Activated T-cell treated with anti-CD3 and anti-CD28 coated beads, Interleukin-2, amount 50 U/mL, for 24 hours (primary cell): ENCODE measurements around the gene S100A12.

ENCODE experiments used
- DNase-seq: peaks from one replicate; pipeline ENCODE4 v3.0.0-alpha.2; 2020
- H3K27ac Mint-ChIP-seq: 2 replicates; pipeline ENCODE4 v1.8.0; 2020; ENCODE audit warnings: mild to moderate bottlenecking, mixed read lengths
- H3K27me3 Mint-ChIP-seq: 2 replicates; pipeline ENCODE4 v1.8.0; 2020; ENCODE audit warnings: mixed read lengths
- H3K36me3 Mint-ChIP-seq: 2 replicates; pipeline ENCODE4 v1.8.0; 2020; ENCODE audit warnings: low read depth, mixed read lengths
- H3K4me1 Mint-ChIP-seq: 2 replicates; pipeline ENCODE4 v1.8.0; 2020; ENCODE audit warnings: low read depth, mixed read lengths
- H3K4me3 Mint-ChIP-seq: 2 replicates; pipeline ENCODE4 v1.8.0; 2020; ENCODE audit warnings: mild to moderate bottlenecking, moderate library complexity, mixed read lengths
- H3K9me3 Mint-ChIP-seq: 2 replicates; pipeline ENCODE4 v1.8.0; 2020; ENCODE audit warnings: mixed read lengths

S100A12 gene

DNA sequence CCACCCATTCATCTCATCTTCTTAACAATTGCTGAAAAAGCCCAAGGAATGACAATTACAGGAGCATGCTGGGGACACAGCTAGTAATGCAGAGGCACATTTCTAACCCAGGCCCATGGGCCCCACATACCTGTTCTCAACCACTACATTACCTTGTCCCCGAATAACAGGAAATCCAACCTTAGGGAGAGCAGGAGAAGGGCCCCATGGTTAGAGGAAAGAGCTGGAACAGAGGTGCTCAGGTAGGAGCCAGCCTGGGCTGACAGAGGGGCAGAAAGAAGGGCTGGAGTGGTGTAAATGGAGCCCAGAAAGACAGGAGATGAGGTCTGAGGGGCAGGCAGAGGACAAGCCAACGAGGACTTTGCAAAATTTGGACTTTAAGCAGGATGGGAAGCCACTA, 26.8 kb upstream of the S100A12 start:
- Mint-ChIP-seq H3K4me1 (peaks cover 8% of the 10 kb centered on the region), H3K27ac (no peak overlapping the region)
- DNase-seq, result no peak

DNA sequence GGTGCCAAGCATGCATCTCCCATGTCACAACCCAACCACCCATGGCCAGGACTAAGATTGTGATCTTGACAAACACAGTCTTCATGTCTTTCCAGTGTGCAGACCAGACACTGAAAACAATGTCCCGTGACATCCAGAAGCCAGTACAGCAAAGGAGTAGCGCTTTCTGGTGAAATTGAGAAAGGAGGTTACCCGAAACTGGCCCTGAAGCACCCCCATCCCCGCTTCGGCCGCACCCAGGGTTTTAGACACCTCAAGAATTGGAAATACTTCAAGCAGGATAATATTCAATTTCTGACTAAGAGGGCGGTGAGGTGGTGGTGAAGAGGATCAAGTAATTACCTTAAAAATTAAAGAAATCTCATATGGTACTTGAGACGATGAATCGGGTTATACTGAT, 26.0 kb upstream of the S100A12 start:
- peaks cover 2% of the 10 kb centered on the region for H3K4me1 Mint-ChIP-seq
- H3K36me3 Mint-ChIP-seq, result no peaks in the 10 kb centered on the region
- peaks cover 3% of the 10 kb centered on the region for H3K9me3 Mint-ChIP-seq
- H3K4me3 Mint-ChIP-seq, result no peak overlapping the region
- DNase-seq, result no peak
- no peak overlapping the region for H3K27ac Mint-ChIP-seq
- peaks cover 11% of the 10 kb centered on the region for H3K27me3 Mint-ChIP-seq

More for the DNA sequence above, 26.8 kb upstream of the S100A12 start:
- Mint-ChIP-seq H3K4me3 (no peak overlapping the region), H3K9me3 (peaks cover 3% of the 10 kb centered on the region), H3K27me3 (peaks cover 13% of the 10 kb centered on the region), H3K36me3 (no peaks in the 10 kb centered on the region)

DNA sequence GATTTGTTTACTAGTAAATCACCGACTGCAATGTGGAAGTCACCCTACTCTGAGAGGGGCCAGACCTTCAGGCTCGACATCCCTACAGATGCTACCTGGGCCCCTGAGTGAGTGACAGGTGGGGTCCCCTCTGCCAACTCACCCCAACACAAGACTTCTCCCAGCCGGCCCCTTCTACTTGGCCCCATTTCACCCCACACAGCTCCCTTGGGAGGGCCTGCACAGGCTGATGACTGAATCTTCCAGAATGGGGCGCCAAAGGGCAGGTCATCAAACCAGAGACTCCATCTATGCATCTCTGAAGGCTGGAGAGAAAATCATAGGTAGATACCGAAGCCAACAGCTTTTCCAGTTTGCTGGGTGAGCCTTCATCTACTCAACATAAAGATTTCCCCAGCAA, 24.8 kb upstream of the S100A12 start:
- no peak overlapping the region for H3K4me3 Mint-ChIP-seq
- H3K4me1 Mint-ChIP-seq, result no peaks in the 10 kb centered on the region
- DNase-seq, result no peak
- peaks cover 3% of the 10 kb centered on the region for H3K9me3 Mint-ChIP-seq
- peaks cover 12% of the 10 kb centered on the region for H3K27me3 Mint-ChIP-seq
- no peaks in the 10 kb centered on the region for H3K36me3 Mint-ChIP-seq
- no peak overlapping the region for H3K27ac Mint-ChIP-seq

DNA sequence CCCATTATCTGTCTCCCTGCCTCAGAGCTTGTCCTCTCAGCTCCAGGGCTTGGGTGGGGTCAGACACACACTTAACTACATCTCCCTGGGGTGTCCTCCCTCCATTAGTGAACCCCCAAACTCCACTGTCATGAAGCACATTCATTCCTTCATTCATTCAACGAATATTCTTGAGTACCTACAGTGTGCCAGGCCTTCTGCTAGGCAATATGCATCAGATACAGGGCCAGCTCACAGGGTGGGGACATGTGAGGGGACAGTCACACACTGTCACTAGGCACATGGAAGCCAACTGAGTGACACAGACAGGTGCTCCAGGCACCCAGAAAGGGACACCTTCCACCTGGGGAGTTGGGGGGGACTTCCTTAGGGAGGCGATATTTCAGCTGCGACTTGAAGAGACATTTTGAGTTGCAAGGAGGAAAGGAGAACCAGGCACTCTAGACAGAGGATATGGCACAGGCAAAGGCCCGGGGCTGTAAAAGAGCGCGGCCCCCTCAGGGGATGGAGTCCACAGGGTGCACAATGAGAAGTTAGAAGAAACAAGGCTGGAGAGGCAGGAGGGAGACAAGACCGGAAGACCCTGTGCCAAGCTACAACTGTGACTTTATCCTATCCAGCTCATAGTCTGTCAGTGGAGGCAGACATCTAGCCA, 24.1 kb upstream of the S100A12 start:
- Mint-ChIP-seq H3K27me3 (peaks cover 12% of the 10 kb centered on the region), H3K4me3 (no peak overlapping the region), H3K36me3 (no peaks in the 10 kb centered on the region), H3K27ac (no peak overlapping the region), H3K4me1 (no peaks in the 10 kb centered on the region), H3K9me3 (peaks cover under 1% of the 10 kb centered on the region)
- no peak for DNase-seq

DNA sequence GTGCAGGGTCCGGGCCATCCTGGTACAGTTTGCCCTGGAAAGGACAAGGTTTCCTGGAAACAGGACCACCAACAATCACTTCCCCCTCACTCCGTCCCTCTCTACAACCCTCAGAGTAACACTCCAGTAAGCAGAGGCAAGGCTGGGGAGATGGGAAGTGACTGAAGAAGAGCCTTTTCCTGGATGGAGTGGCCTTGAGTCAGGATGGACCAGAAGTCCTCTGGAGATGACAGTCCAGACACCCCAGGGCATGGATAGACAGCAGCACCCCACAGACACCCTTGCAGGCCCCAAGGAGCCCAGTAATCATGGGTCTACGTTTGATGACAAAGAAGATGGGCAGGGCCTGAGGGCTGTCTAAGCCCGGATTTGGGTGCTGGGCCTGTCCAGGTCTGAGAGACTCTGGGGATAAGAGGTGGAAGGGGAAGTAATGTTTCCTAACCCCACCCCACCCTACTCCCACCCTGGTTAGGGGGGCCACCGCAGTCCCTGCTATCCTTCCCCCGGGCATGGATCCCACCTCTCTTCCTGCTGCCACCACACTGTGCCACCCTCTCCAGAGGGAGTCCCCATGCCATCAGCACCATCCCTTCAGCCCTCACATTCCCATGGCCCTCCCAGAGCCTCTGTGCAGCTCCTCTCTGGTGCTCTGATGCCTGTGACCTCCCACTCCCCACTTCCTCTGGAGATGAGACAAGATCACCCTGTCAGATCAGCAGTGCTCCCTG, 22.7 kb upstream of the S100A12 start:
- Mint-ChIP-seq H3K36me3 (no peaks in the 10 kb centered on the region), H3K4me1 (no peaks in the 10 kb centered on the region), H3K27ac (no peak overlapping the region), H3K27me3 (peaks cover 16% of the 10 kb centered on the region), H3K4me3 (no peak overlapping the region), H3K9me3 (no peaks in the 10 kb centered on the region)
- no peak for DNase-seq

DNA sequence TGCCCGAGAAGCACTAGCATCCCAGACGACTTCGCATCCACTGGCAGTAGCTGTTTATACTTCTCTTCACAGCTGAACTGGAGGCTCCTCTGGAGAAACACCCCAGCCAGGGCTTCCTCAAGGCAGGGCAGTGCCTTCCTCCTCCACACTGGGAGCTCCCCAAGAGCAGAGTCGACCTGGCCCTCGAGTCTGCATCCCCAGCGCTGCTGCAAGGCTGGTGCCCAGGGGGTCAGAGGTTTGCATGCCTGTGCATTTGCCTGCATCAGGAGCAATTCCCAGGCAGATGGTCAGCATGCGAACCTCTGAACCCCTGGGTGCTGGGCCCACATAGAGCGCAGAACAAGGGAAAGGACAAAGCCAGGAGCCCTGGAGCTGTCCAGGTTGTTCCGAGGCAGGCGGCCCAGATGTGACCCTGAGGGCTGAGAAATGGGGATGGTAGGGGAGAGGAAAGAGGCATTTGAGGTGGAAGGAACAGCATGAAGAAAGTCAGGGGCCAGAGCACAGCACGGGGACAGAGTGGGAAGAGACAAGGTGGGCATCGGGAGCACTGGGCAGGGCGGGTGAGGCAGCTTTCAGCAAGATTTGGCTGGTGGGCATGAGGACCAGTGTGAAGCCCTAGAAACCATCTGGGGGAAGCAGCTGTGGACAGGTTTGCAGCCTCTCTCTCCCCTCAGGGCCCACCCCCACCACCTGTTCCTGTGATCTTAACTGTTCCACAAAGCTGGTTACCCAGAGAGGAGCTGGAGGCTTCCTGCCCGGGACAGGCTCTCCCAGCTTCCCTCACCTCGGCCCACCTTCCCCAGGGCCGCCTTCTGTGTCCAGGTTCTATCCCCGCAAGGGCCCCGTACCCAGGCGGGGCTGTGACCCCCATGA, 21.9 kb upstream of the S100A12 start:
- H3K27me3 Mint-ChIP-seq, result peaks cover 18% of the 10 kb centered on the region
- H3K4me1 Mint-ChIP-seq, result no peaks in the 10 kb centered on the region
- no peaks in the 10 kb centered on the region for H3K36me3 Mint-ChIP-seq
- no peak overlapping the region for H3K4me3 Mint-ChIP-seq
- DNase-seq, result no peak
- no peaks in the 10 kb centered on the region for H3K9me3 Mint-ChIP-seq
- H3K27ac Mint-ChIP-seq, result no peak overlapping the region

DNA sequence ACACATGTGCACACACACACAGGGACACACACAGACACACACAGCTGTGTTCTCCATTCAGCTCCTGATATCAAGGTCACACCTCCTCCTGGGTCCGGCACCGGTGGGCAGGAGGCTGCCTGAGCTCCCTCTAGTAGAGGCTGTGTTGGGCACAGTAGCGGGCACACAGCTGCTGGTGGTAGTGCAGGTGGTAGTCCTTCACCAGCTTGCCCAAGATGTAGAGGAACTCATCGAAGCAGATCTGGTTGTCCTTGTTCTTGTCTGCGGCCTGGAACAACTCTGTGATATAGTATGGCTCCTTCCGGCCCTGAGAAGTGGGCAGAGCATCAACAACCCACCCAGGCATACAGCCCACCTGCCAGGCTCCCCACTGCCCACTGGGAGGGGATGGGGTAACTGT, 21.0 kb upstream of the S100A12 start:
- H3K4me1 Mint-ChIP-seq, result no peaks in the 10 kb centered on the region
- no peak overlapping the region for H3K27ac Mint-ChIP-seq
- H3K36me3 Mint-ChIP-seq, result no peaks in the 10 kb centered on the region
- DNase-seq, result no peak
- peaks cover 18% of the 10 kb centered on the region for H3K27me3 Mint-ChIP-seq
- no peak overlapping the region for H3K4me3 Mint-ChIP-seq
- H3K9me3 Mint-ChIP-seq, result no peaks in the 10 kb centered on the region

DNA sequence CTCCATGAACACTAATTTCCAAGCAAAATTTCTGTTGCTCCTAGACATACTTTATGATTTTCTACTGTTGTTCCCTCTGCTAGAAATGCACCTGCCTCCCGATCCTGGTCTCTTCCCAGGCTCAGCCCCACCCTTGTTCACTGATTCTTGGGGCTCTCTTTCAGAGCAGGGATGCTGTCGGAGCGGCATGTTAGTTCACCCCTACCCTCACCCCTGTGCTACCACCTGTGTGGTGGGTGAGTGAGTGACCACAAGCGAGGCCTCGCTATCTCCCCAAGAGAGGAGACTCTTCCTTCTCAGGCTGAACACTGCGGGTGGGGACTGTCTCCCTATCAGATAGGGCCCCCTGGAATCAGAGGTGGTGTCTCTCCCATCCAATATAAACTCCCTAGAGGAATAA, 20.4 kb upstream of the S100A12 start:
- H3K4me1 Mint-ChIP-seq, result no peaks in the 10 kb centered on the region
- H3K27ac Mint-ChIP-seq, result no peak overlapping the region
- peaks cover 18% of the 10 kb centered on the region for H3K27me3 Mint-ChIP-seq
- no peak overlapping the region for H3K4me3 Mint-ChIP-seq
- no peak for DNase-seq
- H3K36me3 Mint-ChIP-seq, result no peaks in the 10 kb centered on the region
- no peaks in the 10 kb centered on the region for H3K9me3 Mint-ChIP-seq

DNA sequence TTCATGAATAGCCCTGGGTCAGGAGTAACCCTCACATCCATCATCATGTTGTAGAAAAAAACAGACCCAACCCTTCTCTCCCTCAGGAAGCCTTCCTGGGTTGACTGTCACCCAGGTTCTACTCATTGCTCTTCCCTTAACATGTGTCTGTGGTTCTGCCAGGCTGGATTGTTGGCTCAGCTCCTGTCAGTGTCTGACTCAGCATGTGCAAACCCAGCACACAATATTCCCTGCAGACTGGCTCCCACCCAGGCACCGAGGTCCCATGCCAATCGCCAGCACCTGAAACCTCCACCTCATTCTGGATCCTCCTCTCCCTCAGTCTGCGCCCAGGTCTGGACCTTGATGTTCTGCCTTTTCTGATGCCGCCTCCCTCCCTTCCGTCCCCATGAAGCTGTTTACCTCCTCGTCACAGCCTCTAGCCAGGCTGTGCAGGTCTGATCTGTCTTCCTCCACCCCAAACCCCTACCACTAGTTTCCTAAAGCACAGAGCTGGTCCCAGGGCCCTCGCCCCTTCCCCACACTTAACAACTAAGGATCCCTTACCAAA, 19.8 kb upstream of the S100A12 start:
- no peaks in the 10 kb centered on the region for H3K4me1 Mint-ChIP-seq
- H3K36me3 Mint-ChIP-seq, result no peaks in the 10 kb centered on the region
- no peaks in the 10 kb centered on the region for H3K9me3 Mint-ChIP-seq
- H3K4me3 Mint-ChIP-seq, result no peak overlapping the region
- peaks cover 18% of the 10 kb centered on the region for H3K27me3 Mint-ChIP-seq
- no peak overlapping the region for H3K27ac Mint-ChIP-seq
- no peak for DNase-seq

DNA sequence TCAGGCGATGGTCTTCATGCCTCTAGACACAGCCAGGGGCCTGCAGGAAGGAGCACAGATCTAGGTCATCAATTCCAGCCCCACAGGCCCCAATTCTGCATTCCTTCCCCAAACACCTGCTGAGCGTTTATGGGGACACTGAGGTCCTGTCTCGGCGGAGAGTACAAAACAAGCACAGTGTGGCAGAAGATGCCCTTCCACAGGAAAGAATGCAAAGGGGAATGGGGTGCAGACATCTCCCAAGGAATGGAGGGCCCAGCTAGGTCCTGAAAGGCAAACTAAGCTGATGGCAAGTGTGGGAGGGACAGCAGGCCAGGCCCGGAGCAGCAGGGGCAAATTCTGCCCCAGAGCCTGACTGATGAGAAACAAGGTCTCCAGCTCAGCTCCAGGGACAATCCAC, 19.0 kb upstream of the S100A12 start:
- Mint-ChIP-seq H3K27me3 (peaks cover 18% of the 10 kb centered on the region), H3K4me1 (no peaks in the 10 kb centered on the region), H3K36me3 (no peaks in the 10 kb centered on the region), H3K9me3 (no peaks in the 10 kb centered on the region), H3K4me3 (no peak overlapping the region), H3K27ac (no peak overlapping the region)
- no peak for DNase-seq

DNA sequence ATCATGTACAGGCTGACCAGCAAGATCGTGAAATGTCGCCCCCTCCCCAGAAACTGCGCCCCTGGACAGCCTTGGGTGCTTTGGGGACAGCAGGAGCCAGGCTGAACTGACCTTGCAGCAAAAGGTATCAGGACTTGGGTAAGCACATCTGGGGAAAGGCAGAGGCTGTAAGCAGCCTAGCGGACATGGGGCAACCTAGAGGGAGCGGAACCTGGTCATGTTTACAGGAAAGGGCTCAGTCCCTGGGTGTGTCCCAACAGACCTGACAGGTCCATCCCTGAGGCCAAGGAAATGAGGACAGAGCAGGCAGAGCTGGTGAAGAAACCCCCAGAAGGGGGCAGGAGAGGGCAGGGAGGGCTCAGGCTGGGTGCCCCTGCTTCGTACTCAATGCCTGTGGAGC, 18.5 kb upstream of the S100A12 start:
- H3K27ac Mint-ChIP-seq, result no peak overlapping the region
- H3K27me3 Mint-ChIP-seq, result peaks cover 17% of the 10 kb centered on the region
- DNase-seq, result no peak

DNA sequence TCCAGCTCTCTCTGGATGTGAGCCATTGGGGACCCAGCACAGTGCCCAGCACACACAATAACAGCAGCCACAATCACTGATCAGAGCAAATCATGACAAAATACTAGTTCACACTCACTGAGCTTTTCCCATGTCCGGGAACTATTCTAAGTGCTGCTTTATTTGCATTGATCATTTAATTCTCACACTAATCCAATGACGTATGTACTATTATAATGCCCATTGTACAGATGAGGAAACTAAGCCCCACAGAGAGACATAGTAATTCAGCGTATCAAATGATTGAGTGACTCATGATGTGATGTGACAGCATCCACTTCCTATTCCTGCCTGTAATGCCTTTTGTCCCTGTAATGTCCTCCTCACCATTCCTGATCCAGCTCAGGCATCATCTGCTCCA, 17.4 kb upstream of the S100A12 start:
- DNase-seq, result no peak
- Mint-ChIP-seq H3K9me3 (no peaks in the 10 kb centered on the region), H3K4me1 (no peaks in the 10 kb centered on the region), H3K4me3 (no peak overlapping the region), H3K36me3 (no peaks in the 10 kb centered on the region), H3K27me3 (peaks cover 12% of the 10 kb centered on the region), H3K27ac (no peak overlapping the region)

More for the DNA sequence above, 18.5 kb upstream of the S100A12 start:
- no peaks in the 10 kb centered on the region for H3K4me1 Mint-ChIP-seq
- no peaks in the 10 kb centered on the region for H3K9me3 Mint-ChIP-seq
- no peak overlapping the region for H3K4me3 Mint-ChIP-seq
- H3K36me3 Mint-ChIP-seq, result no peaks in the 10 kb centered on the region

DNA sequence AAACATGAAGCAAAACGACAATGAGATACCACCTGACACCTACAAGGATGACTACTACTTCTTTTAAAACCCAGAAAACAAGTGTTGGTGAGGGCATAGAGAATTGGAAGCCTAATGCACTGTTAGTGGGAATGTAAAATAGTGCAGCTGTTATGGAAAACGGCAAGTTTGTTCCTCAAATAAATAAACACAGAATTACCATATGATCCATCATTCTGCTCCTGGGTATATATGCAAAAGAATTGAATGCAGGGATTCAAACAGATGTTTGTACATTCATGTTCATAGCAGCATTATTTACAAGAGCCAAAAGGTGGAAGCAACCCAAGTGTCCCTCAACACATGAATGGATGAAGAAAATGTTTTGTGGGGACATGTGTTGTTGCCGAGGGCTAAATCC, 16.8 kb upstream of the S100A12 start:
- H3K9me3 Mint-ChIP-seq, result no peaks in the 10 kb centered on the region

DNA sequence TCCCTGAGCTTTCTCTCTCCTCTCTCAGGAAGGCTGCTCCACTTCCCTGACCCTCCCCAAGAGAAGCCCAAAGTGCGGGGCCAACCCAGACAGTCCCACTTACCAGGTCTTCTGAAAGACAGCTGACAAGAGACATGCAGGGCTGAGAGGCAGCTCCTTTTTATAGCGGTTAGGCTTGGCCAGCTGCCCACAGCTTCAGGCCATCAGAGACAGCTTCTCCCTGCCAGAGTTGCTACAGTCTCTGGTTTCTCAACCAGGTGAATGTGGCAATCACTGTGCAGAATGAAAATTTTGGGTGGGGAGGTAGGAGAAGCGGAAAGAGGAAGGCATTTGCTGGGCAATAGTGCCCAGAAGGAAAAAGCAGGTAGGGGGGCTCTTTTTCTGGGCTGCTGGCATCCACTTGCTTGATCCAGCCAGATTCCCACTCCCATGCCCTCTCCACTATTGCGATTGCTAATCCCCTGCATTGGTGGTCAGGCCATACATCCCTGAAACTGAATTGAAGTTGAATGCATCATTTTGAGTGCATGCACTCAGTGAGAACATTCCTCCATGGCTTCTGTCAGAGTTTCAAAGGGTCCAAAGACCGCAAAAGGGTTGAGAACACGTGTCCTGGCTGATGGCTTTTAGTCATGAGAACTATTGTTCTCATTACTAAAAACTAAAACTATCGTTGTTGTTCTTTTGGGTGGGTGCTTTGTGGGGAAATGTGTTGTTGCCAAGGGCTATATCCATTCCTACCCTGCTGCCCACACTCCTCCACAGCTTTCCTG, 15.7 kb upstream of the S100A12 start, which contains the start of gene S100A8:
S100A8 (minus strand) TSS at position 136 of the 773 bp plus-strand sequence. CDS start 538 bp downstream, outside the sequence.
- DNase-seq, result no peak
- Mint-ChIP-seq H3K27me3 (peaks cover 12% of the 10 kb centered on the region), H3K4me3 (no peak within 1 kb of the TSS), H3K27ac (no peak within 1 kb of the TSS), H3K9me3 (no peaks in the 10 kb centered on the region), H3K4me1 (no peaks in the 10 kb centered on the region), H3K36me3 (no peaks in the 10 kb centered on the region)

More for the DNA sequence above, 16.8 kb upstream of the S100A12 start:
- peaks cover 12% of the 10 kb centered on the region for H3K27me3 Mint-ChIP-seq
- H3K36me3 Mint-ChIP-seq, result no peaks in the 10 kb centered on the region
- no peak overlapping the region for H3K27ac Mint-ChIP-seq
- H3K4me1 Mint-ChIP-seq, result no peaks in the 10 kb centered on the region
- DNase-seq, result no peak
- no peak overlapping the region for H3K4me3 Mint-ChIP-seq
